ENCODE data around the gene ARL8A.
"Not testable (repeated sequence)": the region's sequence is repeated elsewhere in the genome, so short reads cannot be mapped to it uniquely, and the experiment has no call there.

ARL8A gene

GRCh38 chr1:202158810-202159533 is 14.4 kb upstream of the ARL8A start:
- DNase-seq (ENCODE audit: low spot score): no peak

GRCh38 chr1:202157945-202158344 is 13.4 kb upstream of the ARL8A start:
- DNase-seq (ENCODE audit: low spot score): no peak

GRCh38 chr1:202156590-202156989 is 12.1 kb upstream of the ARL8A start:
- DNase-seq (ENCODE audit: low spot score): no peak

- DNase-seq (ENCODE audit: low spot score): no peak
Observed at GRCh38 chr1:202155478-202156021, 11.0 kb upstream of the ARL8A start.

- DNase-seq (ENCODE audit: low spot score): peak; percentile 74
Observed at GRCh38 chr1:202154766-202155477, 10.4 kb upstream of the ARL8A start.

- DNase-seq (ENCODE audit: low spot score): no peak
Observed at GRCh38 chr1:202154148-202154765, 9.7 kb upstream of the ARL8A start.

GRCh38 chr1:202153284-202153683 is 8.7 kb upstream of the ARL8A start:
- DNase-seq (ENCODE audit: low spot score): no peak

- peak; percentile 42 for DNase-seq (ENCODE audit: low spot score)
Observed at GRCh38 chr1:202152399-202152798, 7.9 kb upstream of the ARL8A start.

GRCh38 chr1:202151045-202151444 is 6.5 kb upstream of the ARL8A start:
- DNase-seq (ENCODE audit: low spot score): no peak

- DNase-seq (ENCODE audit: low spot score): no peak
Observed at GRCh38 chr1:202150602-202151001, 6.1 kb upstream of the ARL8A start.

- no peak for DNase-seq (ENCODE audit: low spot score)
Observed at GRCh38 chr1:202150187-202150586, 5.7 kb upstream of the ARL8A start.

GRCh38 chr1:202149566-202149965 is 5.0 kb upstream of the ARL8A start:
- no peak for DNase-seq (ENCODE audit: low spot score)

GRCh38 chr1:202148391-202148790 is 3.9 kb upstream of the ARL8A start:
- DNase-seq (ENCODE audit: low spot score): no peak

- no peak for DNase-seq (ENCODE audit: low spot score)
Observed at GRCh38 chr1:202146993-202147392, 2.5 kb upstream of the ARL8A start.

GRCh38 chr1:202146279-202146678 is 1.7 kb upstream of the ARL8A start:
- no peak for DNase-seq (ENCODE audit: low spot score)

GRCh38 chr1:202145744-202146140 is 1.2 kb upstream of the ARL8A start:
- not testable (repeated sequence) for DNase-seq (ENCODE audit: low spot score)

GRCh38 chr1:202145068-202145743 is 669 bp upstream of the ARL8A start:
- DNase-seq (ENCODE audit: low spot score): no peak

- DNase-seq (ENCODE audit: low spot score): peak; percentile 83
Observed at GRCh38 chr1:202143768-202144401, 652 bp downstream of the ARL8A start.

GRCh38 chr1:202143011-202143767 is 1.3 kb downstream of the ARL8A start:
- DNase-seq (ENCODE audit: low spot score): peak; percentile 29

GRCh38 chr1:202141468-202141867 is 3.1 kb downstream of the ARL8A start:
- not testable (repeated sequence) for DNase-seq (ENCODE audit: low spot score)

- DNase-seq (ENCODE audit: low spot score): no peak
Observed at GRCh38 chr1:202140833-202141232, 3.7 kb downstream of the ARL8A start.

Data from iPS-NIHi11 (cell line).